IPS-NIHi7 (cell line): ENCODE data around the gene CYP27B1.
"Not testable (repeated sequence)": the region's sequence is repeated elsewhere in the genome, so short reads cannot be mapped to it uniquely, and the experiment has no call there.

Experiments used
- DNase-seq: peaks from one replicate; pipeline ENCODE4 v3.0.0; 2012; ENCODE audit warnings: mixed read lengths; ENCODE audit errors: extremely low spot score

CYP27B1 gene

DNA sequence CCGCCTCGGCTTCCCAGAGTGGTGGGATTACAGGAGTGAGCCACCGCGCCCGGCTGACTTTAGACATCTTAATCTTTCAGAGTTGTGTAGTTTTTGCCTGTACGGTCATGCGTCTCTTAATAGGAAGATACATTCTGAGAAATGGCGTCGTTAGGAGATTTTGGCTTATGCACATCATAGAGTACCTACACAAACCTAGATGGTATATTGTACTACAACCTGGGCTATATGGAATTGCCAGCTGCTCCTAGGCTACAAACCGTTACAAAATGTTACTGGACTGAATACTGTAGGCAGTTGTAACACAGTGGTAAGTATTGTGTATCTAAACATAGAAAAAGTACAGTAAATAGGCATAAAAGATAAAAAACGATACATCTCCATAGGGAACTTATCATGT lies 17.0 kb upstream of the CYP27B1 start:
- no peak for DNase-seq

DNA sequence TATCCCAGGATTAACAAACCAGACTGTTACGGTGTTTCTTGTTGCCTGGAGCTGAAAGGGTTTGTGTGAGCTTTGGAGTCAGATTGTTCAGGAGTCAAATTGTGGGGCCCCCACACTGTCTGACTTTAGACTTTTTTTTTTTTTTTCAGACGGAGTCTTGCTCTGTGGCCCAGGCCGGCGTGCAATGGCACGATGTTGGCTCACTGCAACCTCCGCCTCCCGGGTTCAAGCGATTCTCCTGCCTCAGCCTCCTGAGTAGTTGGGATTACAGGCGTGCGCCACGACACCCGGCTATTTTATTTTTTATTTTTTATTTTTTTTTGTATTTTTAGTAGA lies 16.6 kb upstream of the CYP27B1 start:
- DNase-seq: no peak

DNA sequence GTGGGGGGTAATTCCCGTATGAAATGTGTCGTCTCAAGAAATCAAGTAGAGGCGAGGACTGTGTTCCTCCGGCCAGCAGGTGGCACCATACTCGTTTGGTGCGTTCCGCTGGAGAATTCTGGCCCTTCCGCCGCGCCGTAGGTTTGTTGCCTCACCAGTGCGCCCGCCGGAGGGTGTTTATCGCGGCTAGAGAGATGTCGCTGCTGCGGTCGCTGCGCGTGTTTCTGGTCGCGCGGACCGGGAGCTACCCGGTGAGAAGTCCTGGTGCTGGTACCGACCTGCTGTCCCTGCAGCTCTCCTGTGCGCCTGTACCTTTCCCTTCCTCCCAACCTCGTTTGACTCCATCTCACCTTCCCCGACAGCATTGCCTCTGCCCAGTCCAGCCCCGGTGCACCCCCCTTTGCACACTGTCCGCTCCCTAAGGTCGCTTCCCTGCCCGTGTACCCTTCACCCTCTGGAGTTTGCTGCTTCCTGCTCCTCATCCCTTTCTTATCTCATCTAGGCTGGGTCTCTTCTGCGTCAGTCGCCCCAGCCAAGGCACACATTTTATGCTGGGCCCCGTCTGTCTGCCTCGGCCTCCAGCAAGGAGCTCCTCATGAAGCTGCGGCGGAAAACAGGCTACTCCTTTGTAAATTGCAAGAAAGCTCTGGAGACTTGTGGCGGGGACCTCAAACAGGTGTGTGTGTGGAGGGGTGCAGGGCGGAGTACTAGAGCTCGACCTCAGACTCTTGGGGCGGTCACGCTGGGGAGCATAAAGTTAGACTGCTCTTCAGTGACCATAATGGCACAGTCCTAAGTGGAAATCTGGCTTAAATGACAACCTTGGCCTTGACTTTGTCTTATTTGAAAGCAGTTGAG lies 16.0 kb upstream of the CYP27B1 start, which contains the start of gene TSFM:
TSS of gene TSFM (plus strand) at position 180 of the 858 bp plus-strand sequence. CDS start at position 195, 15 bp downstream.
- DNase-seq: peak; percentile 86

DNA sequence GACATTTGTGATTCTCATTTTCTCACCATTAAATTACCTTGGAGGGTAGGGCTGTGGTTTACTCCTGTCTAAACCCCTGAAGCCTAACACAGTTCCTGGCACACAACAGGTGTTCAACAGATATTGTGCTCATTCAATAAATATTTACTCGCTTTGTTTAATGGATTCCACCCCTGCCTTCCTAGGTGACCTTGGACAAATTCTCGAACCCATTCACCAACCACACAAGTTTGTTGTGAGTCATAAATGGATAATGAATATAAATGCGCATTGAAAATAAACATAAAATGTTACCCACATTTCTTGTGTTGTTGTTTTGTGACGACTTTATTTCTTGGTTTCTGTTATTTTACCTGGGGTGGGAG lies 15.3 kb upstream of the CYP27B1 start:
- DNase-seq: no peak

- DNase-seq: no peak
Measured at GRCh38 chr12:57781801-57782200, 14.9 kb upstream of the CYP27B1 start.

DNA sequence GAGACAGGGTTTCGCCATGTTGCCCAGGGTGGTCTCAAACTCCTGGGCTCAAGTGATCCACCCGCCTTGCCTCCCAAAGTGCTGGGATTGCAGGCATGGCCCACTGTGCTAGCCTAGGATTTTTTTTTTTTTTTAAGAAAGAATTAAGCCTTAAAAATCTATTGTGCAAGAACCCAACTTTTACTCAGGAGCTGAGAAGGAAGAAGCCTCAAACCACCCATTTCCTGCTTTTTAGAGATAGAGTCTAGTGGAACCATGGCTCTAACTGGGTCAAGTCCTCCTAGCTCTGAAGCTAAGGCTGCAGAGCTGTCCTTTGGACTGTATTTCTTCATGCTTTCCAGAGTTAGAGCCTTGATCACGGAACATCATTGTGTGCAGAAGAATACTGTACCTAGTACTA lies 14.4 kb upstream of the CYP27B1 start:
- DNase-seq: no peak

DNA sequence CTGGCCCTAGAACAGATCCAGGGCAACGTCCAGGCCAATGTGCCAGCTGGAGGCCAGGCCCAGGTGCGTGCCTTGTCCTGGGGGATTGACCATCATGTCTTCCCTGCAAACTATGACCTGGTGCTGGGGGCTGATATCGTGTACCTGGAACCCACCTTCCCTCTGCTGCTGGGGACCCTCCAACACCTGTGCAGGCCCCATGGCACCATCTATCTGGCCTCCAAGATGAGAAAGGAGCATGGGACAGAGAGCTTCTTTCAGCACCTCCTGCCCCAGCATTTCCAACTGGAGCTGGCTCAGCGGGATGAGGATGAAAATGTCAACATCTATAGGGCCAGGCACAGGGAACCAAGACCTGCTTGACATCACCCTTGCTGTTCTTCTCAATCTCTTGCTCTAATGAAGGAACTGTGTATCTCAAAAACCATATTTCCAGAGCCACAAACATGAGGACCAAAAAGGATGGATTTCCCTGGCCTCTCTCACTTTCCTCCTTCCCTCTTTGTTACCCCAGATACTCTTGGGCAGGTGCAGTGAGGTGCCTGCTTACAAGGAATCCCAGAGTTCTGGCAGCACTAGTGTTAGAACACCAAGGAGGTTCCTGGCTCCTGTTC lies 13.5 kb upstream of the CYP27B1 start:
- DNase-seq: no peak

DNA sequence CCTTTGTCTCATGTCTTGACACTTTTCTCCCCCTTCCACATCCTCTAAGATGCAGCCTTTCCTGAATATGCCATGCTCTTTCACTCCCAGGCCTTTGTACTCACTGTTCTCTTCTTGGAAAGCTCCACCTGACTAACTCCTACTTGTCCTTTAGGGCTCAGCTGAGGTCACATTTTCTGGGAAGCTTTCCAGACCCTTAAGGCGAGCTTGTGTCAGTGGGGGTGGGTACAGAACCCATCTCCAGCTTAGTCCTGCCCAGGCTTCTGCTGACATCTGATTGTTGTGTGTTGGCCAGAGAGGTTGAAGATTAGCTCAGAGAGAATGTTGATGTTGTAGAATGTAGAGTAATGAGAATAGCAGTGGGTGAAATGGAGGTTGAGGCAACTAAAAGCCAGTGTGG lies 12.9 kb upstream of the CYP27B1 start:
- no peak for DNase-seq

DNA sequence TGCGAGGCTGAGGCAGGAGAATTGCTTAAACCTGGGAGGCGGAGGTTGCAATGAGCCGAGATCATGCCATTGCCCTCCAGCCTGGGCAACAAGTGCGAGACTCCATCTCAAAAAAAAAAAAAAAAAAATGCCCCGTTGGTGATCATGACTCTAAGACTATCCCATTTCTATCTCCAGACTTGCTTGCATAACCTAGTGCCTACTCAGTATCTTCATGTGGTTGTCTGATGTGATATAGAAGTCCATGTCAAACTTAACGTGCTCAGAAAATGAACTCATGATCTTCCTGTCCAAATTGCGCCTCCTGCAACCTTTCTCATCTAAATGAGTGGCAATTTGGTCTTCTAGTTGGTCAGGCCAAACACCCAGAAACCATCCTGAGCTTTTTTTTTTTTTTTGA lies 11.0 kb upstream of the CYP27B1 start:
- DNase-seq: no peak

GRCh38 chr12:57777367-57777766 lies 10.5 kb upstream of the CYP27B1 start:
- DNase-seq: no peak

- no peak for DNase-seq
Measured at GRCh38 chr12:57776247-57776587, 9.3 kb upstream of the CYP27B1 start.

DNA sequence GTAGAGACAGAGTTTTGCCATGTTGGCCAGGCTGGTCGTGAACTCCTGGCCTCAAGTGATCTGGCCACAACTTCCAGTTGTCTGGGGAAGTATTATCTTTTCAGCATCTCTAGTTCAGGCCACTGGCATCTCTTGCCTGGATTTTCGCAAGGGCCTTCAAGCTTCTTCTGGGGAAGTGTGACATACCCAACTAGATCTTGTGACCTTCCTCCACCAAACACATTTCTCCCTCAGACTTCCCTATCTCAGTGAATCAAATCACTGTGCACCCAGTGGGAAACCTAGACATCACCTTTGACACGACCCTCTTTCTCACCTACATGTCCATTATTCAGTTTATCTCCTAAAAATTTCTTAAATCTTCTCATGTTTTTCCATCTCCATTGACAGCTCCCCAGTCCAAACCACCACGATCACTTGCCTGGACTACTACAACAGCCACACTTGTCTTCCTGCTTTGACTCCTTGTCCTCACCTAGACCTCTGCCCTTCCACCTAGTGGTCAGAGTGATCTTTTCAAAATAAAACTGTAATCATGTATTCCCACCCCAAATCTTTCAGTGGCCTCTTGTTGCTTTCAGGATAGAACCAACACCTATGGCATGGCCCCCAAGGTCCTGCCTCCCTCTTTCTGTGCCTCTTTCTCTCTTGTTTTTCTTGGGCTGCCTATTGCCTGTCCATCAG lies 8.8 kb upstream of the CYP27B1 start:
- DNase-seq: peak; percentile 27

DNA sequence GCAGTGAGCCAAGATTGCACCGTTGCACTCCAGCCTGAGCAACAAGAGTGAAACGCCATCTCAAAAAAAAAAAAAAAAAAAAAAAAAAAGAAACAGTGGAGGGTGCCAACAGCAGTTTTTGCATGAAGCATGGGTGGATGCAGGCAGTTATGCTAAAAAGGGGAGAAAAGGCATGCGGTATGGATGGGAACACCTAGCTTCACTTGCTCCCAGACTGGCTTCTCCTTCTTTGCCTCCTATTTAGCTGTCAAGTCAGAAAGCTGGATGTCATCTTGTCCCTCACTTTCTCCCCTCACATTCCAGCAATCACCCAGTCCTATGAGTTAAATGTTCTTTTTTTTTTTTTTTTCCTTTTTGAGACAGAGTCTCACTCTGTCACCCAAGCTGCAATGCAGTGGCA lies 8.2 kb upstream of the CYP27B1 start:
- DNase-seq: no peak

DNA sequence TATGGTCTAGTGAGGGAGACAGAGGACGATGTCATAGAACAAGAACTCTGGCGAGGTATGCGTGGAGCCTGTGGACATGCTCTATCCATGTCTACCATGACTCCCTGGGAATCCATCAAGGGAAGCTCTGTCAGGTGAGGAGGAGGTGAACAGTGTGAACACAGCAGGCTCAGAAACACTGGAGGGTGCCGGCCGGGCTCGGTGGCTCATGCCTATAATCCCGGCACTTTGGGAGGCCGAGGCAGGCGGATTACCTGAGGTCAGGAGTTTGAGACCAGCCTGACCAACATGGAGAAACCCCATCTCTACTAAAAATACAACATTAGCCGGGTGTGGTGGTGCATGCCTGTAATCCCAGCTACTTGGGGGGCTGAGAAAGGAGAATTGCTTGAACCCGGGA lies 7.8 kb upstream of the CYP27B1 start:
- not testable (repeated sequence) for DNase-seq

- peak; percentile 56 for DNase-seq
Measured at GRCh38 chr12:57772429-57773322, 5.8 kb upstream of the CYP27B1 start, which contains the start of gene EEF1AKMT3. Gene EEF1AKMT3 (plus strand): TSS chr12:57772614. CDS start chr12:57772725, 111 bp downstream.

- DNase-seq: peak; percentile 94
Measured at GRCh38 chr12:57771873-57772428, 5.1 kb upstream of the CYP27B1 start, which contains the start of gene METTL1. Gene METTL1 (minus strand): TSS chr12:57772105. CDS start chr12:57772083, 22 bp downstream.

- peak; percentile 91 for DNase-seq
Measured at GRCh38 chr12:57771236-57771872, 4.5 kb upstream of the CYP27B1 start.

DNA sequence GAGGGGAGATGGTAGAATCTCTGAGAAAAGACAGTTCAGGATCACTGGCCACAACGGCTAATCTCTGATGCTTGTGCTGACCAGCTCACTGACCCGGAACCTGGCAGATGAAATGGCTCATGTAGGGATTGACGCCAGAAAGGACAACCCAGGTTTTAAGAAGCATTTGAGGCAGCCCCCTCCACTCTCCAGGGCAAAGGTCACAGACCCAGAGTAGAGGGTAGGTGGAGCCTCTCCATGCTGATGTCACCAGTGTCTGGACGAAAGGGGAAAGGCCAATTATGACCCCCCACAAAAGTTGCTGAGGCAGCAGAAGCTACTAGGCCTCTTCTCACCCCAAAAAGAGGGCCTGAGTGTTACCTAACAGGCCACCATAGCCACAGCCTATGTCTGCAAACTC lies 3.9 kb upstream of the CYP27B1 start:
- no peak for DNase-seq

DNA sequence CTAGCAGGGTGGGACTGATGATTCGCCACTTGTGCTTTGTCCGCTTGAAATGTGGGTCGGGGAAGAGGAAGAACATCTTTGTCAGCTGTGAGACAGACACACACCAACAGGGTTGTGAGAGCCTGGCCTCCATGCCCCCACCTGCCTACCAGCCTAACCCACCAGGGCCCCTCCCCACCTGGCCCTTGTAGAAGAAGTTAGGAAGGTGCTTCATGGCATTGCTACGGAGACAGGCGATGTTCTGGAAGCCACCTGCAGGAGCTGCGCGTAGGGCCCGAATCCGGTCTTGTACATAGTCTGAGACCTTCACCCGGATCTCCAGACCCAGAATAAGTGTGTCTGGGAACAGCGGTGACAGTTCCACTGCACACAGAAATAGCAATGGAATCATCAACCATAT lies 2.7 kb upstream of the CYP27B1 start:
- no peak for DNase-seq

DNA sequence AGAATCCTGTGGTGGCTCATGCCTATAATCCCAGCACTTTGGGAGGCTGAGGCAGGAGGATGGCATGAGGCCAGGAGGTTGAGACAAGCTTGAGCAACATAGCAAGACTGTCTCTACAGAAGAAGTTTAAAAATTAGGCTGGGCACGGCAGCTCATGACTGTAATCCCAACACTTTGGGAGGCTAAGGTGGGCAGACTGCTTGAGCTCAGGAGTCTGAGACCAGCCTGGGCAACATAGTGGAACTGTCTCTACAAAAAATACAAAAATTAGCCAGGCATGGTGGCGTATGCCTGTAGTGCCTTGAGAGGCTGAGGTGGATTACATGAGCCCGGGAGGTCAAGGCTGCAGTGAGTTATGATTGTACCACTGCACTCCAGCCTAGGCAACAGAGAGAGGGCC lies 998 bp upstream of the CYP27B1 start:
- DNase-seq: no peak

GRCh38 chr12:57767305-57767698 lies 424 bp upstream of the CYP27B1 start:
- DNase-seq: no peak
